ENCODE results near the gene DAAM2.

- TF ChIP-seq CTCF (optimal IDR thresholded peaks at IDR 0.05 in 1 of 3, IDR thresholded peaks at IDR 0.05 in 1 of 3, conservative IDR thresholded peaks at IDR 0.05 in 1 of 3; ENCODE audit: extremely low read depth in 1 of 3, insufficient read depth in 2 of 3, low read length in 3 of 3) = no peak
- TF ChIP-seq EZH2 (IDR thresholded peaks at IDR 0.05; ENCODE audit: low read length) = no peak
Observed at GRCh38 chr6:39952167-39952566, 160.0 kb downstream of the DAAM2 start.
